ENCODE data around the gene MYO5A.

DNA sequence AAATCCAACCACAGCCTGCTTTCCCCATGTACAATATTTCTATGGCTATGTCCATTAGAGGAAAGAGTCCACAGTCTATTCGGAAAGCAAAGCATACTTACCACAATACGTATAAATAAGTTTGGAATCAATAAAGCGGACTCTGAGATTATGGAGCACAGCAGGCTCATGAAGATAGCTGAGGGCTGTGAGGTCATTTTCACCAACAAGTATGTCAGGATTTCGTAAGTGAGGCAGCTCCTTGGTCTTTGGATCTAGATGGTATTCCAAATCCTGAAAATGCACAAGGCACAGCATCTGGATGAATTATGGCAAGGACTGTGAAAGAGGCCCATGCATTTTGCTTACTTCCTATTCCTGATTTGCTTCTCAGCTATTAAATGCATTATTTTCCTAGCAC, 100.4 kb downstream of the MYO5A start:
- TF ChIP-seq POLR2A (conservative IDR thresholded peaks at IDR 0.05) = no peak
- no peak for TF ChIP-seq EZH2 (IDR thresholded peaks at IDR 0.05; ENCODE audit: borderline replicate concordance, low read depth, low read length)
- no peak for TF ChIP-seq TAF1 (IDR thresholded peaks at IDR 0.05; ENCODE audit: control insufficient read depth, extremely low read depth, insufficient read depth, low read length, severe bottlenecking)
- no peak for TF ChIP-seq ARID4B (CRISPR knock-in tag; IDR thresholded peaks at IDR 0.05)

All from K562 (cell line).